OCI-LY7 (cell line): ENCODE results near the gene OR2V2. TPM values are rescaled to one million over a fixed set of nuclear protein-coding genes. Genes with fewer than 3 reads are reported as not detected.

Experiments
- BruUV-seq: library from RNA; stranded (reverse); fragments of 400-500 nt; replicated peaks from 2 replicates; lab custom pipeline; 2021; lab: Mats Ljungman, UMichigan
- CTCF ChIA-PET: fragments of 300-600 bp; sonication (Branson Sonifier 250); formaldehyde crosslinking; loops from one replicate; lab custom pipeline; 2022; ENCODE audit warnings: antibody characterized with exemption; ENCODE audit not compliant: unreplicated experiment; lab: Charles Lee
- POLR2A ChIA-PET: fragments of 300-600 bp; sonication (Branson Sonifier 250); formaldehyde crosslinking; loops from one replicate; lab custom pipeline; 2022; ENCODE audit warnings: antibody characterized with exemption; lab: Charles Lee
- DNase-seq: peaks from one replicate; pipeline ENCODE4 v3.0.0-alpha.2; 2015; ENCODE audit warnings: low spot score
- H2AFZ ChIP-seq: fragments of 200-600 bp; sonication (generic), shearing (Covaris generic); 2 replicates; pipeline ENCODE4 v1.6.1; 2014; ENCODE audit warnings: mild to moderate bottlenecking, antibody characterized with exemption, low read length, moderate library complexity
- H3K27ac ChIP-seq: fragments of 200-600 bp; sonication (generic); 2 replicates; pipeline ENCODE4 v1.5.1; 2014; ENCODE audit warnings: mixed run types, low read depth, mild to moderate bottlenecking, moderate library complexity, low read length, inconsistent platforms; ENCODE audit not compliant: poor library complexity, severe bottlenecking
- H3K36me3 ChIP-seq: fragments of 200-600 bp; sonication (generic); 2 replicates; pipeline ENCODE4 v1.6.1; 2014; ENCODE audit warnings: mild to moderate bottlenecking, antibody characterized with exemption, low read length, moderate library complexity, mixed read lengths; ENCODE audit not compliant: insufficient read depth
- H3K4me1 ChIP-seq: fragments of 200-600 bp; sonication (generic); 2 replicates; pipeline ENCODE4 v1.5.1; 2014; ENCODE audit warnings: mild to moderate bottlenecking, low read length; ENCODE audit not compliant: insufficient read depth, poor library complexity, severe bottlenecking
- H3K4me2 ChIP-seq: fragments of 200-600 bp; sonication (generic); 2 replicates; pipeline ENCODE4 v1.6.1; 2014; ENCODE audit warnings: mild to moderate bottlenecking, low read length
- H3K4me3 ChIP-seq: fragments of 200-600 bp; sonication (generic); 2 replicates; pipeline ENCODE4 v1.5.1; 2014; ENCODE audit warnings: mild to moderate bottlenecking, low read depth, low read length; ENCODE audit not compliant: poor library complexity, severe bottlenecking
- H3K79me2 ChIP-seq: fragments of 200-600 bp; sonication (generic); 2 replicates; pipeline ENCODE4 v1.6.1; 2016; ENCODE audit warnings: low read depth, mild to moderate bottlenecking, low read length, moderate library complexity, mixed read lengths; ENCODE audit not compliant: insufficient read depth
- H3K9me2 ChIP-seq: fragments of 200-600 bp; sonication (generic); 2 replicates; pipeline ENCODE4 v1.6.1; 2016; ENCODE audit warnings: mild to moderate bottlenecking, low read length, mixed read lengths; ENCODE audit not compliant: insufficient read depth
- H3K9me3 ChIP-seq: fragments of 200-600 bp; sonication (generic); 2 replicates; pipeline ENCODE4 v1.6.1; 2014; ENCODE audit warnings: mild to moderate bottlenecking, mixed run types, low read length, mixed read lengths
- H4K20me1 ChIP-seq: fragments of 200-600 bp; sonication (generic); 2 replicates; pipeline ENCODE4 v1.6.1; 2014; ENCODE audit warnings: mild to moderate bottlenecking, antibody characterized with exemption, low read length, moderate library complexity, mixed read lengths; ENCODE audit not compliant: insufficient read depth
- CTCF ChIP-seq: fragments of 200-600 bp; sonication (generic); conservative IDR thresholded peaks from 2 replicates; pipeline ENCODE4 v1.5.1; 2014; ENCODE audit warnings: mild to moderate bottlenecking, antibody characterized with exemption, low read length, moderate library complexity, mixed read lengths
- EZH2phosphoT487 ChIP-seq: fragments of 200-600 bp; sonication (generic); IDR thresholded peaks from 2 replicates; pipeline ENCODE4 v1.6.1; 2018; ENCODE audit warnings: low read depth, borderline replicate concordance, mild to moderate bottlenecking, mixed run types, antibody characterized with exemption, low read length, moderate library complexity, mixed read lengths
- intact Hi-C: fragments of 100-400 bp; cut with micrococcal nuclease; formaldehyde crosslinking; loops from one replicate; pipeline ENCODE4 v1.10.0; 2022; ENCODE audit not compliant: unreplicated experiment
- total RNA-seq, 2 experiments: library from RNA; depleted of rRNA in 1 of 2; stranded (reverse); fragments of >200 nt in 1 of 2; shearing (Covaris generic) in 1 of 2; gene quantifications; 2 replicates each; pipeline ENCODE4 v1.2.3, GENCODE V29; 2014 to 2022

The OR2V2 gene
- total RNA-seq, 2 experiments from 2014 or later: 0.06 TPM; not detected in 1

DNA sequence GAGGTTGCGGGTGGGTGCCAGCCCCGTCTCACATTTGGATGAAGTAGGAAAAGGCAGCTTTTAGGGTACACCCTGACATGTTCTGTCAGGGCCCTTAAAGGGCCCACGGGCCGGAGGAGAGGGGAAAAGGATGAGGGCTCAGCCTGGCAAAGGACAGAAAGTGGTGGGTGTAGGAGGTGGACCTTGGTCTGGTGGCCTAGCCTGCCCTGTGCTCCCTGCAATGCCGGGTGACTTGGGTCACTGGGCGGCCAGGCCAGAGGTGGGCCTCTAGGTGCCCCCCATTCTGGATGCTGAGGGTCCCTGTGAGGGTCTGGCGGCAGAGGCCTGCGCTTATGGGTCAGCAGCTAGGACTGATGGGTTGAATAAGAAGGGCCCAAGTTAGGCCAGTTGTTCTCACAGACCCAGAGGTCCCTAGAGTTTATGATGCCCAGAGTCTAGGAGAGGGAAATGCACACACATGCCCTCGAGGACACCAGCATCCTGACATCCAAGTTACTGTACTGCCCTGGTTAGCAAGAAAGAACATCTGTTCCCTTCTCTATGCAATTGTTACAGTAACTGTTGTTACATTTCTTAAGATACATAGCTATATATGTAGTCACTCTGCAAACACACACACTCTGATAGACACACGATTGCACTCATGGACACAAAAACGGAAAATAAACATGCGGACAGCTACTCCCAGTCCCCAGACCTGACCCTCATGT, 45.1 kb downstream of the OR2V2 start:
- DNase-seq: no peak
- Histone ChIP-seq H3K27ac (peak overlapping the region; percentile 82), H4K20me1 (no peaks in the 10 kb centered on the region), H3K9me3 (no peaks in the 10 kb centered on the region), H3K4me2 (peak overlapping the region; percentile 94), H3K4me3 (peak overlapping the region; percentile 69), H2AFZ (no peak overlapping the region), H3K9me2 (no peaks in the 10 kb centered on the region), H3K36me3 (no peaks in the 10 kb centered on the region), H3K4me1 (peaks cover 17% of the 10 kb centered on the region), H3K79me2 (peaks cover 8% of the 10 kb centered on the region; the same call in 1 of the 2 replicates)
- TSS peak; percentile 57 for BruUV-seq
- TF ChIP-seq CTCF (no peak), EZH2phosphoT487 (no peak)
- ChIA-PET POLR2A (interaction anchor here (0.7 to 3.3 kb wide), 12 partner anchors 15 to 374 kb away, joined by 3 to 25 read pairs (median 4); partner anchors contain the start of genes RACK1, TRIM41 and TRIM52), CTCF (interaction anchor here (1.0 kb wide), 1 partner anchor 10 kb away, joined by 4 read pairs; no protein-coding TSS in a partner anchor)
- intact Hi-C loops: no loop called here

DNA sequence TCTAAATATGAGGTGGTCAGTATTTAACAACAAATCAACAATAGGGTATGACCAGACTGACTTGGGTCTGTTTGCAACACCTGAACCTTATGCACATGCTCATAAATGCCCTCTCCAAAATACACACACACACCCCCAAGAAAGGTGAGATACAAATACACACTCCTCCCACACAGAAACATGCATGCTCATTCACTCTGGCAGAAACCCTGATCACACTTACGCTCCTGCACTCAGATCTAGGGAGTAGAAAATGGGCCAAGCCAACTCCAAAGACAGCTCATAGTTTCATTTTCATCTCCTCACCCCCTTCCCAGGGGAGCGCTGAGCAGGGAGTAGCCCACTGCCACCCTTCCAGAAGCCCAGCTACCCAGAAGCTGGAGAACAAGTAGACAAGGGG, 46.3 kb downstream of the OR2V2 start:
- Histone ChIP-seq H3K36me3 (no peaks in the 10 kb centered on the region), H3K4me1 (peaks cover 23% of the 10 kb centered on the region), H3K9me3 (no peaks in the 10 kb centered on the region), H3K4me2 (no peak overlapping the region), H2AFZ (no peak overlapping the region), H3K4me3 (no peak overlapping the region), H3K27ac (no peak overlapping the region), H4K20me1 (no peaks in the 10 kb centered on the region), H3K9me2 (no peaks in the 10 kb centered on the region), H3K79me2 (peaks cover 8% of the 10 kb centered on the region; the same call in 1 of the 2 replicates)
- intact Hi-C loops: no loop called here
- ChIA-PET POLR2A (interaction anchor here (1.3 to 2.4 kb wide), 3 partner anchors 13 to 50 kb away, joined by 3 to 16 read pairs (median 5); partner anchors contain the start of gene RACK1), CTCF (no interaction called here)
- TF ChIP-seq EZH2phosphoT487 (no peak), CTCF (no peak)
- no peak for DNase-seq
- BruUV-seq: no TSS peak
